GM06990 (cell line): Measurements from ENCODE around the gene LRP4.
"Not testable (repeated sequence)": the region's sequence is repeated elsewhere in the genome, so short reads cannot be mapped to it uniquely, and the experiment has no call there.

Source experiments
- DNase-seq: peaks from one replicate; pipeline ENCODE4 v3.0.0-alpha.2; 2011; ENCODE audit not compliant: insufficient read length; ENCODE audit errors: extremely low read depth
- H3K27me3 ChIP-seq: replicated peaks from 2 replicates; pipeline ENCODE4 v1.6.0; 2011; ENCODE audit warnings: low read length; ENCODE audit not compliant: control insufficient read depth, insufficient read depth
- H3K36me3 ChIP-seq: 2 replicates; pipeline ENCODE4 v1.5.1; 2011; ENCODE audit warnings: low read length; ENCODE audit not compliant: control insufficient read depth, insufficient read depth
- H3K4me3 ChIP-seq: replicated peaks from 2 replicates; pipeline ENCODE4 v1.5.1; 2011; ENCODE audit warnings: low read depth, mild to moderate bottlenecking, control low read depth, low read length
- CTCF ChIP-seq: IDR thresholded peaks from 2 replicates; pipeline ENCODE4 v1.5.1; 2011; ENCODE audit warnings: low read length, control low read depth, mild to moderate bottlenecking, inconsistent platforms; ENCODE audit not compliant: insufficient read depth, poor library complexity, severe bottlenecking

The LRP4 gene

DNA sequence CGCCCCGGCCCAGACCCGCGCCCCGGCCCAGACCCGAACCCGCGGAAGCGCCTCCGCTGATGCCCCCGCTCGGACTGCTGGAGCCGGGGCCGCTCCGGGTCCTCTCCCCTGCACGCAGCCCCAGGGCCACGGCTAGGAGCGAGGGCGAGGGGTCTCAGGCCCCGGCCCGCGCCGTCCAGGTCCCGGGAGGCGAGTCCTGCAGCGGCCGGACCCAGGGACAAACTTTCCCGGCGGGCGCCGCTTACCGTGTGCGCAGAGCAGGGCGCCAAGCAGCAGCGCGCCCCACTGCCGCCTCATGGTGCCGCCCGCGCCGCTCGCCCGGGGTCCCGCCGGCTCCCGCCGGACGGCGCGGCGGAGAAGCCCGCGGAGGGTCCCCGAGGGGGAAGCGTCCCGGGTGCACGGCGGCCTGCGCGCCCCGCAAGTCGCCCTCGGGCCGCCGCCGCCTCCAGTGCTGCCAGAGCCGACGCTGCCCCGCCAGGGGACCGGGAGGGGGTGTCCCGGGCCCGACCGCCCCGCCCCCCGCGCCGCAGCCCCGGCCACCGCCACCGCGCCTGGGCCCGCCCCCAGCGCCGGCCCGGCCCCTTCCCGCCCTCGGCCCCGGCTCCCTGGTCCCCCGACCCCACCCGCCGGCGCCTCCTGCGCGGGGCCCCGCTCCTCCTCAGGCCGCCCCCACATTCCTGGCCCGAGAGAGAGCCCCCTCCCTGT is at the start of gene LRP4:
TSS of gene LRP4 (minus strand) at position 468 of the 705 bp plus-strand sequence. CDS start at position 297, 171 bp downstream.
- no peaks in the 10 kb centered on the region; the same call in none of the 2 replicates for H3K27me3 ChIP-seq
- no peak for TF ChIP-seq CTCF
- DNase-seq: no peak
- peak within 1 kb of the TSS; percentile 40 for H3K4me3 ChIP-seq
- H3K36me3 ChIP-seq: no peaks in the 10 kb centered on the region

GRCh38 chr11:46967962-46968361 is 49.6 kb upstream of the LRP4 start:
- Histone ChIP-seq H3K27me3 (no peaks in the 10 kb centered on the region), H3K36me3 (no peaks in the 10 kb centered on the region), H3K4me3 (no peak overlapping the region)
- no peak for DNase-seq
- TF ChIP-seq CTCF: no peak

- Histone ChIP-seq H3K36me3 (no peaks in the 10 kb centered on the region), H3K4me3 (no peak overlapping the region), H3K27me3 (no peaks in the 10 kb centered on the region)
- TF ChIP-seq CTCF: no peak
- no peak for DNase-seq
Observed at GRCh38 chr11:46966773-46967172, 48.4 kb upstream of the LRP4 start.

GRCh38 chr11:46963844-46964243 is 45.5 kb upstream of the LRP4 start:
- H3K27me3 ChIP-seq: no peaks in the 10 kb centered on the region
- no peak for DNase-seq
- no peaks in the 10 kb centered on the region for H3K36me3 ChIP-seq
- TF ChIP-seq CTCF: no peak
- H3K4me3 ChIP-seq: no peak overlapping the region

DNA sequence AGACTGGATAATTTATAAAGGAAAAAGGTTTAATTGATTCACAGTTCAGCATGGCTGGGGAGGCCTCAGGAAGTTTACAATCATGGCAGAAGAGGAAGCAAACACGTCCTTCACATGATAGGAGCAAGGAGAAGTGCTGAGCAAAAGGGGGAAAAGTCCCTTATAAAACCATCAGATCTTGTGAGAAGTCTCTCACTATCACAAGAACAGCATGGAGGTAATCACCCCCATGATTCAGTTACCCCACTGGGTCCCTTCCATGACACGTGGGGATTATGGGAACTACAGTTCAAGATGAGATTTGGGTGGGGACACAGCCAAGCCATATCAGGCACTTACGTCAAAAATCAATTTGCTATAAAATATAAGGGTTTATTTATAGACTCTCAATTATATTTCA is 43.5 kb upstream of the LRP4 start:
- not testable (repeated sequence) for H3K36me3 ChIP-seq, H3K27me3 ChIP-seq, H3K4me3 ChIP-seq, DNase-seq

GRCh38 chr11:46961041-46961440 is 42.7 kb upstream of the LRP4 start:
- no peaks in the 10 kb centered on the region for H3K36me3 ChIP-seq
- no peak overlapping the region for H3K4me3 ChIP-seq

More at GRCh38 chr11:46961041-46961440, 42.7 kb upstream of the LRP4 start:
- no peak for DNase-seq
- no peaks in the 10 kb centered on the region for H3K27me3 ChIP-seq
- no peak for TF ChIP-seq CTCF
